Measurements from ENCODE around the gene ARHGAP21. TPM values are rescaled to one million over a fixed set of nuclear protein-coding genes. Genes with fewer than 3 reads are reported as not detected.

ARHGAP21 gene
- total and polyA plus RNA-seq, 9 of the 15 experiments (the other 6 are each of a cell fraction or from before 2014, with no cell fraction given): 13.6 to 145 (median 60.8) TPM

DNA sequence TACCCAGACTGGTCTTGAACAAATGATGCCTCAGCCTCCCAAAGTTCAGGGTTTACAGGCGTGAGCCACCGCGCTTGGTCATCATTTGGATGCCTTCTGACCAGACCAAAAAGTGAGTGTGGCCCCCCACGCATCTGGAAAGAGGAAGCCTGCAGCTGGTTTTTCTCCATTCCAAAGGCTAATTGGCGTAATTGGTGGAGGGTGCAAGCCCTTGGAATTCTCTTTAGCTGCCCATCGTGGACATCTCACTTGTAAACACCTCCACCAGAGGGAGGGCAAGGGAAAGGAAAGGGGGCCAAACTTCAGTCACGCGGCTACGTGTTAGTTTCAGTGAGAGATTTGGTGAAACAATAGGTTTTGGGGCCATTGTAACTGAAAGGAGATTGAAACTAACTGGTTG lies 4.1 kb upstream of the ARHGAP21 start:
- ChIA-PET POLR2A (interaction anchor here (0.8 to 1.3 kb wide), 2 partner anchors 231 to 359 kb away, joined by 4 to 5 read pairs; no protein-coding TSS in a partner anchor), CTCF (ENCODE audit: low intra/inter-chr PET ratio) (interaction anchor here (0.6 kb wide), 1 partner anchor 225 kb away, joined by 3 read pairs; no protein-coding TSS in a partner anchor)
- intact Hi-C loops (cut with micrococcal nuclease) (loop anchor here (1.0 to 10.0 kb wide), 4 partner anchors 225 to 354 kb away; partner anchors contain the start of genes ENKUR, PRTFDC1 and THNSL1), in situ Hi-C loops (cut with MboI) (no loop called here)
- WGBS (ENCODE audit: insufficient coverage, low coverage, missing lambda C conversion rate): 51% methylated on average over 9 of the region's 9 CpGs
- H3K9me1 ChIP-seq (ENCODE audit: control insufficient read depth, insufficient read depth, low read length): no peaks in the 10 kb centered on the region
- H3K4me2 ChIP-seq (ENCODE audit: insufficient read depth, low read length): no peak overlapping the region; the same call in 1 of the 2 replicates
- FAIRE-seq: peak; percentile 78
- no TSS peak for BruUV-seq (replicated peaks)
- H3K79me2 ChIP-seq (ENCODE audit: control insufficient read depth, insufficient read depth, low read length): peaks cover 3% of the 10 kb centered on the region
- no peaks in the 10 kb centered on the region for H4K20me1 ChIP-seq (replicated peaks; ENCODE audit: control insufficient read depth, insufficient read depth, low read length)
- peak in 2 of 4 experiments; percentile 49 to 70 for DNase-seq (ENCODE audit: extremely low read depth in 1 of 4, low spot score in 3 of 4)
- peak overlapping the region; percentile 84 for H2AFZ ChIP-seq (ENCODE audit: low read depth, low read length)
- H3K9ac ChIP-seq (ENCODE audit: insufficient read depth in 1 of 2, low read depth in 2 of 2, low read length in 2 of 2): no peak overlapping the region
- peaks cover 3 to 12% of the 10 kb centered on the region in 2 experiments; a peak in 3 of 5 replicates for H3K4me1 ChIP-seq (replicated peaks in 1 of 2; ENCODE audit: control insufficient read depth in 2 of 2, insufficient read depth in 2 of 2, low read length in 2 of 2)
- no peak for ATAC-seq
- H3K4me3 ChIP-seq: no peak overlapping the region
- no peaks in the 10 kb centered on the region for H3K36me3 ChIP-seq (ENCODE audit: control insufficient read depth, insufficient read depth, low read length)
- H3K9me3 ChIP-seq (replicated peaks; ENCODE audit: control insufficient read depth, insufficient read depth, low read depth, low read length): no peaks in the 10 kb centered on the region
- no peak overlapping the region for H3K27ac ChIP-seq (ENCODE audit: extremely low read depth, low read depth, low read length)
- H3K27me3 ChIP-seq (ENCODE audit: control insufficient read depth in 2 of 2, insufficient read depth in 2 of 2, low read length in 2 of 2): no peaks in the 10 kb centered on the region
- TF ChIP-seq GABPB1 (CRISPR knock-in tag; IDR thresholded peaks at IDR 0.05) (no peak), TCF15 (CRISPR knock-in tag; IDR thresholded peaks at IDR 0.05) (no peak), ELF1 (tag; IDR thresholded peaks at IDR 0.05) (0 out of 2 replicates have a peak, but pooled peaks have one; percentile 19), SRSF7 (optimal IDR thresholded peaks at IDR 0.05; ENCODE audit: low read depth, low read length) (no peak), LCOR (CRISPR knock-in tag; IDR thresholded peaks at IDR 0.05) (no peak), ZBTB33 (CRISPR knock-in tag; IDR thresholded peaks at IDR 0.05) (0 out of 2 replicates have a peak, but pooled peaks have one; percentile 39), ZNF586 (CRISPR knock-in tag; conservative IDR thresholded peaks at IDR 0.05) (no peak), CAMTA2 (CRISPR knock-in tag; conservative IDR thresholded peaks at IDR 0.05) (no peak), HMGN3 (IDR thresholded peaks at IDR 0.05; ENCODE audit: borderline replicate concordance, extremely low read depth, insufficient read length, low read depth, low read length) (no peak), HOMEZ (CRISPR knock-in tag; IDR thresholded peaks at IDR 0.05) (no peak), SPI1 (IDR thresholded peaks at IDR 0.05; ENCODE audit: borderline replicate concordance, low read depth, low read length) (peak; percentile 73), CREM (IDR thresholded peaks at IDR 0.05; ENCODE audit: low read depth) (0 out of 2 replicates have a peak, but pooled peaks have one; percentile 24), GABPA (tag; conservative IDR thresholded peaks at IDR 0.05; ENCODE audit: low read depth) (no peak), ZBED1 (IDR thresholded peaks at IDR 0.05) (no peak), TAF7 (tag; IDR thresholded peaks at IDR 0.05) (no peak)
- TF ChIP-seq, protein P1, sequence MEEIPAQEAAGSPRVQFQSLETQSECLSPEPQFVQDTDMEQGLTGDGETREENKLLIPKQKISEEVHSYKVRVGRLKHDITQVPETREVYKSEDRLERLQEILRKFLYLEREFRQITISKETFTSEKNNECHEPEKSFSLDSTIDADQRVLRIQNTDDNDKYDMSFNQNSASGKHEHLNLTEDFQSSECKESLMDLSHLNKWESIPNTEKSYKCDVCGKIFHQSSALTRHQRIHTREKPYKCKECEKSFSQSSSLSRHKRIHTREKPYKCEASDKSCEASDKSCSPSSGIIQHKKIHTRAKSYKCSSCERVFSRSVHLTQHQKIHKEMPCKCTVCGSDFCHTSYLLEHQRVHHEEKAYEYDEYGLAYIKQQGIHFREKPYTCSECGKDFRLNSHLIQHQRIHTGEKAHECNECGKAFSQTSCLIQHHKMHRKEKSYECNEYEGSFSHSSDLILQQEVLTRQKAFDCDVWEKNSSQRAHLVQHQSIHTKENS (CRISPR knock-in tag; IDR thresholded peaks at IDR 0.05): no peak
- TF ChIP-seq, protein P2, sequence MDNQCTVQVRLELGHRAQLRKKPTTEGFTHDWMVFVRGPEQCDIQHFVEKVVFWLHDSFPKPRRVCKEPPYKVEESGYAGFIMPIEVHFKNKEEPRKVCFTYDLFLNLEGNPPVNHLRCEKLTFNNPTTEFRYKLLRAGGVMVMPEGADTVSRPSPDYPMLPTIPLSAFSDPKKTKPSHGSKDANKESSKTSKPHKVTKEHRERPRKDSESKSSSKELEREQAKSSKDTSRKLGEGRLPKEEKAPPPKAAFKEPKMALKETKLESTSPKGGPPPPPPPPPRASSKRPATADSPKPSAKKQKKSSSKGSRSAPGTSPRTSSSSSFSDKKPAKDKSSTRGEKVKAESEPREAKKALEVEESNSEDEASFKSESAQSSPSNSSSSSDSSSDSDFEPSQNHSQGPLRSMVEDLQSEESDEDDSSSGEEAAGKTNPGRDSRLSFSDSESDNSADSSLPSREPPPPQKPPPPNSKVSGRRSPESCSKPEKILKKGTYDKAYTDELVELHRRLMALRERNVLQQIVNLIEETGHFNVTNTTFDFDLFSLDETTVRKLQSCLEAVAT (IDR thresholded peaks at IDR 0.05): no peak
